Measurements from ENCODE around the gene SLC9A9. TPM values are rescaled to one million over a fixed set of nuclear protein-coding genes. Genes with fewer than 3 reads are reported as not detected.

SLC9A9 gene
- total and polyA plus RNA-seq, 9 of the 15 experiments (the other 6 are each of a cell fraction or from before 2014, with no cell fraction given) = 0.03 to 0.13 TPM; not detected in 7

- ATAC-seq = peak; percentile 60
- H3K4me2 ChIP-seq (ENCODE audit: insufficient read depth, low read length) = no peak overlapping the region
- FAIRE-seq = no peak
- H3K9ac ChIP-seq (ENCODE audit: insufficient read depth in 1 of 2, low read depth in 2 of 2, low read length in 2 of 2) = no peak overlapping the region
- H3K9me3 ChIP-seq (replicated peaks; ENCODE audit: control insufficient read depth, insufficient read depth, low read depth, low read length) = no peaks in the 10 kb centered on the region
- no peaks in the 10 kb centered on the region for H3K79me2 ChIP-seq (ENCODE audit: control insufficient read depth, insufficient read depth, low read length)
- no peak overlapping the region for H3K4me3 ChIP-seq
- H3K36me3 ChIP-seq (ENCODE audit: control insufficient read depth, insufficient read depth, low read length) = no peaks in the 10 kb centered on the region
- H3K27ac ChIP-seq (ENCODE audit: extremely low read depth, low read depth, low read length) = no peak overlapping the region
- ChIA-PET CTCF (ENCODE audit: low intra/inter-chr PET ratio) (interaction anchor here (0.6 to 0.9 kb wide), 4 partner anchors 54 to 875 kb away, joined by 3 to 6 read pairs (median 4); no protein-coding TSS in a partner anchor), POLR2A (interaction anchor here (0.8 kb wide), 1 partner anchor 532 kb away, joined by 3 read pairs; no protein-coding TSS in a partner anchor)
- TF ChIP-seq ZNF592 (IDR thresholded peaks at IDR 0.05) = no peak
- peak in 2 of 3 experiments; percentile 18 to 48; a peak in 3 of 6 replicates for TF ChIP-seq CTCF (IDR thresholded peaks at IDR 0.05 in 2 of 3, conservative IDR thresholded peaks at IDR 0.05 in 1 of 3; ENCODE audit: insufficient read depth in 2 of 3, low read depth in 1 of 3, low read length in 3 of 3)
- peak; percentile 29 to 36; a peak in 3 of 4 replicates for TF ChIP-seq RAD21 (CRISPR knock-in tag; conservative IDR thresholded peaks at IDR 0.05 in 1 of 2, IDR thresholded peaks at IDR 0.05 in 1 of 2)
- DNase-seq (ENCODE audit: extremely low read depth in 1 of 4, low spot score in 3 of 4) = peak in 1 of 4 experiments; percentile 14
- H3K27me3 ChIP-seq (ENCODE audit: control insufficient read depth in 2 of 2, insufficient read depth in 2 of 2, low read length in 2 of 2) = no peaks in the 10 kb centered on the region
- H2AFZ ChIP-seq (ENCODE audit: low read depth, low read length) = no peak overlapping the region
- WGBS (ENCODE audit: insufficient coverage, low coverage, missing lambda C conversion rate) = no CpG with 5 or more reads among the region's 1 CpG
- in situ Hi-C loops (cut with MboI) (no loop called here), intact Hi-C loops (cut with micrococcal nuclease) (no loop called here)
- H3K9me1 ChIP-seq (ENCODE audit: control insufficient read depth, insufficient read depth, low read length) = no peaks in the 10 kb centered on the region
- H4K20me1 ChIP-seq (replicated peaks; ENCODE audit: control insufficient read depth, insufficient read depth, low read length) = no peaks in the 10 kb centered on the region
- BruUV-seq (replicated peaks) = no TSS peak
- H3K4me1 ChIP-seq (replicated peaks in 1 of 2; ENCODE audit: control insufficient read depth in 2 of 2, insufficient read depth in 2 of 2, low read length in 2 of 2) = no peaks in the 10 kb centered on the region
Observed at GRCh38 chr3:143895805-143896204, 47.5 kb upstream of the SLC9A9 start.
